GM18507 (cell line): ENCODE results near the gene MET.
"Not testable (repeated sequence)": the region's sequence is repeated elsewhere in the genome, so short reads cannot be mapped to it uniquely, and the experiment has no call there.

Experiments used
- DNase-seq: peaks from one replicate; pipeline ENCODE4 v3.0.0; 2011; ENCODE audit warnings: low read depth; ENCODE audit not compliant: insufficient read length; ENCODE audit errors: extremely low spot score
- FAIRE-seq: peaks from 2 replicates; lab custom pipeline; 2011; peaks lifted over from hg19 to GRCh38; lab: Jason Lieb, UNC

The MET gene

GRCh38 chr7:116740231-116740630 lies 68.2 kb downstream of the MET start:
- DNase-seq (no peak), FAIRE-seq (no peak)

- no peak for DNase-seq
- FAIRE-seq, result no peak
Measured at GRCh38 chr7:116740755-116741462, 68.9 kb downstream of the MET start.

- no peak for DNase-seq
- FAIRE-seq, result no peak
Measured at GRCh38 chr7:116741625-116742316, 69.8 kb downstream of the MET start.

- FAIRE-seq (no peak), DNase-seq (no peak)
Measured at GRCh38 chr7:116742641-116743040, 70.6 kb downstream of the MET start.

GRCh38 chr7:116743835-116744234 lies 71.8 kb downstream of the MET start:
- not testable (repeated sequence) for FAIRE-seq

GRCh38 chr7:116746388-116746787 lies 74.4 kb downstream of the MET start:
- DNase-seq, FAIRE-seq: not testable (repeated sequence)

More at GRCh38 chr7:116743835-116744234, 71.8 kb downstream of the MET start:
- not testable (repeated sequence) for DNase-seq

- DNase-seq, FAIRE-seq: not testable (repeated sequence)
Measured at GRCh38 chr7:116751070-116751469, 79.1 kb downstream of the MET start.

GRCh38 chr7:116752305-116753074 lies 80.5 kb downstream of the MET start:
- no peak for FAIRE-seq
- no peak for DNase-seq

- DNase-seq (no peak), FAIRE-seq (no peak)
Measured at GRCh38 chr7:116753130-116753529, 81.1 kb downstream of the MET start.

GRCh38 chr7:116754186-116754585 lies 82.2 kb downstream of the MET start:
- DNase-seq, result no peak
- no peak for FAIRE-seq

GRCh38 chr7:116757283-116757682 lies 85.3 kb downstream of the MET start:
- DNase-seq (no peak), FAIRE-seq (no peak)

GRCh38 chr7:116759642-116760041 lies 87.6 kb downstream of the MET start:
- DNase-seq, FAIRE-seq: not testable (repeated sequence)

GRCh38 chr7:116762971-116763370 lies 91.0 kb downstream of the MET start:
- DNase-seq (no peak), FAIRE-seq (no peak)

GRCh38 chr7:116763647-116764046 lies 91.7 kb downstream of the MET start:
- FAIRE-seq, result no peak

GRCh38 chr7:116766881-116767280 lies 94.9 kb downstream of the MET start:
- no peak for DNase-seq
- no peak for FAIRE-seq

More at GRCh38 chr7:116763647-116764046, 91.7 kb downstream of the MET start:
- DNase-seq, result no peak

GRCh38 chr7:116769546-116769945 lies 97.5 kb downstream of the MET start:
- FAIRE-seq (no peak), DNase-seq (no peak)

GRCh38 chr7:116770941-116771340 lies 98.9 kb downstream of the MET start:
- FAIRE-seq (no peak), DNase-seq (no peak)

- DNase-seq (no peak), FAIRE-seq (no peak)
Measured at GRCh38 chr7:116771640-116772039, 99.6 kb downstream of the MET start.

GRCh38 chr7:116772423-116772863 lies 100.4 kb downstream of the MET start:
- FAIRE-seq, result no peak
- no peak for DNase-seq
